Tibial nerve (tissue), 4 donors: ENCODE data around the gene IWS1. TPM values are rescaled to one million over a fixed set of nuclear protein-coding genes. Genes with fewer than 3 reads are reported as not detected.

Source experiments
- DNase-seq, 2 donors: peaks; one replicate each; pipeline ENCODE4 v3.0.0-alpha.2; 2019; ENCODE audit warnings: low spot score in 2 of 2
- H3K27ac ChIP-seq, 4 donors: fragments of 200-600 bp; sonication (generic) in 3 of 4; one replicate each; pipeline ENCODE4 v1.5.1; 2017 to 2019; ENCODE audit warnings: mild to moderate bottlenecking in 1 of 4
- H3K27me3 ChIP-seq, 2 donors: fragments of 200-600 bp; sonication (generic) in 1 of 2; one replicate each; pipeline versions ENCODE4 v1.5.1 to v1.6.0; 2017 to 2019
- H3K36me3 ChIP-seq, 3 donors: fragments of 200-600 bp; sonication (generic); one replicate each; pipeline ENCODE4 v1.5.1; 2018 to 2019
- H3K4me1 ChIP-seq, 4 donors: fragments of 200-600 bp; sonication (generic) in 3 of 4; one replicate each; pipeline ENCODE4 v1.5.1; 2017 to 2019
- H3K4me3 ChIP-seq, 4 donors: fragments of 200-600 bp; sonication (generic) in 3 of 4; one replicate each; pipeline ENCODE4 v1.5.1; 2017 to 2019; ENCODE audit warnings: mild to moderate bottlenecking in 1 of 4, moderate library complexity in 1 of 4
- H3K9me3 ChIP-seq, 4 donors: fragments of 200-600 bp; sonication (generic) in 3 of 4; one replicate each; pipeline ENCODE4 v1.5.1; 2017 to 2019
- EP300 ChIP-seq, 2 donors: sonication (generic); formaldehyde crosslinking; IDR thresholded peaks; one replicate each; pipeline ENCODE4 v1.6.1; 2017; ENCODE audit warnings: antibody characterized with exemption in 2 of 2, mild to moderate bottlenecking in 1 of 2
- POLR2A ChIP-seq, 2 donors: fragments of 450-650 bp; IDR thresholded peaks; one replicate each; pipeline ENCODE4 v1.6.1; 2017; ENCODE audit warnings: antibody characterized with exemption in 2 of 2, mild to moderate bottlenecking in 2 of 2, moderate library complexity in 2 of 2
- WGBS, 2 donors: methylation state at CpG; one replicate each; pipeline ENCODE4 v1.1.5; 2018; 5-methylcytosine and 5-hydroxymethylcytosine counted together
- total RNA-seq, 4 donors: library from RNA; depleted of rRNA; stranded (reverse); fragments of >200 nt; gene quantifications; one replicate each; pipeline ENCODE4 v1.1.0, GENCODE V29; 2016
- TF ChIP-seq, protein P1 (sequence below), 5 experiments: fragments of 200-600 bp in 3 of 5; fragments of 450-650 bp in 2 of 5; sonication (generic) in 3 of 5; IDR thresholded peaks; one replicate each; pipeline ENCODE4 v1.5.1; 2016 to 2019; ENCODE audit warnings: antibody characterized with exemption in 5 of 5, mild to moderate bottlenecking in 3 of 5, moderate library complexity in 2 of 5

The IWS1 gene
- total RNA-seq, 4 donors from 2014 or later, result 28.4 to 42.6 (median 39.6) TPM

DNA sequence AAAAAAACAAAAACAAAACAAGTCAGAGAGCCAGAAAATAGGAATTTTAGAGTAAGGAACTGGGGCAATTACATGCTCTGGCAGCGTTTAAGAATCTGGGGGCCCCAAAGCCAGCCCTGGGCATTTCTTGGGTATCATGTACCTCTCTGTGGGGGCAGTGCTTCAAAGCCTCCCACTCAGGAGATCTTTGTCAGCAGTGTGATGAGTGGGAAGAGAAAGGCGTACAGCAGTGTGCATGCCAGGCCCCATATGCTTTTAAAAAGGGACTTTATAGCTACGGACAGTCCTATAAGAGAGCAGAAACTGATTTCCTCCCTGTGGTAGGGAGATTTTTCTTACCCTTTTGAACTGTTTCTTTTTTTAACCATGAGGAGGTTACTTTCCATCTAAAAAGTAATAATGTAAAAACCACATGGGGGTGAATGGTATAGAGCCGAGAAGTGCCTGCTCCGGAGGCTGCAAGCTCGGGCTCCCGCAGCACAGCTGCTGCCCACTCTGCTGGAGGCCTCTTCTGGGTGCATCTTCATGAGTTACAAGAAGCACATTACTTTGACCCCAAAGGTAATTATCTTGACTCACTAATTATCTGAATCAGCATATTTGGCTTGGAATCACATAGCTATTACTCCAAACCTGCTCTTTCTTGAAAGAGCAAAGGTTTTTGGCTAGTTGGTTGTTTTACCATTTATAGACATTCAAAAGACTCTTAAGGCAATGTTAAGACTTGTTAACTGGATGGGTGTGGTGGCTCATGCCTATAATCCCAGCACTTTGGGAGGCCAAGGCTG lies 61.6 kb downstream of the IWS1 start:
- TF ChIP-seq EP300 (IDR thresholded peaks at IDR 0.05), result no peak
- TF ChIP-seq, protein P1, sequence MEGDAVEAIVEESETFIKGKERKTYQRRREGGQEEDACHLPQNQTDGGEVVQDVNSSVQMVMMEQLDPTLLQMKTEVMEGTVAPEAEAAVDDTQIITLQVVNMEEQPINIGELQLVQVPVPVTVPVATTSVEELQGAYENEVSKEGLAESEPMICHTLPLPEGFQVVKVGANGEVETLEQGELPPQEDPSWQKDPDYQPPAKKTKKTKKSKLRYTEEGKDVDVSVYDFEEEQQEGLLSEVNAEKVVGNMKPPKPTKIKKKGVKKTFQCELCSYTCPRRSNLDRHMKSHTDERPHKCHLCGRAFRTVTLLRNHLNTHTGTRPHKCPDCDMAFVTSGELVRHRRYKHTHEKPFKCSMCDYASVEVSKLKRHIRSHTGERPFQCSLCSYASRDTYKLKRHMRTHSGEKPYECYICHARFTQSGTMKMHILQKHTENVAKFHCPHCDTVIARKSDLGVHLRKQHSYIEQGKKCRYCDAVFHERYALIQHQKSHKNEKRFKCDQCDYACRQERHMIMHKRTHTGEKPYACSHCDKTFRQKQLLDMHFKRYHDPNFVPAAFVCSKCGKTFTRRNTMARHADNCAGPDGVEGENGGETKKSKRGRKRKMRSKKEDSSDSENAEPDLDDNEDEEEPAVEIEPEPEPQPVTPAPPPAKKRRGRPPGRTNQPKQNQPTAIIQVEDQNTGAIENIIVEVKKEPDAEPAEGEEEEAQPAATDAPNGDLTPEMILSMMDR (IDR thresholded peaks at IDR 0.05), result no peak
- no peak for TF ChIP-seq POLR2A (IDR thresholded peaks at IDR 0.05)
- Histone ChIP-seq H3K9me3 (no peaks in the 10 kb centered on the region), H3K4me1 (no peaks in the 10 kb centered on the region), H3K27ac (no peak overlapping the region), H3K4me3 (no peak overlapping the region), H3K27me3 (no peaks in the 10 kb centered on the region), H3K36me3 (peaks cover 0 to 34% (median 6%) of the 10 kb centered on the region in 3 donors)
- 84 to 87% methylated on average over 7 of the region's 7 CpGs for WGBS, 2 donors
- DNase-seq, result no peak

DNA sequence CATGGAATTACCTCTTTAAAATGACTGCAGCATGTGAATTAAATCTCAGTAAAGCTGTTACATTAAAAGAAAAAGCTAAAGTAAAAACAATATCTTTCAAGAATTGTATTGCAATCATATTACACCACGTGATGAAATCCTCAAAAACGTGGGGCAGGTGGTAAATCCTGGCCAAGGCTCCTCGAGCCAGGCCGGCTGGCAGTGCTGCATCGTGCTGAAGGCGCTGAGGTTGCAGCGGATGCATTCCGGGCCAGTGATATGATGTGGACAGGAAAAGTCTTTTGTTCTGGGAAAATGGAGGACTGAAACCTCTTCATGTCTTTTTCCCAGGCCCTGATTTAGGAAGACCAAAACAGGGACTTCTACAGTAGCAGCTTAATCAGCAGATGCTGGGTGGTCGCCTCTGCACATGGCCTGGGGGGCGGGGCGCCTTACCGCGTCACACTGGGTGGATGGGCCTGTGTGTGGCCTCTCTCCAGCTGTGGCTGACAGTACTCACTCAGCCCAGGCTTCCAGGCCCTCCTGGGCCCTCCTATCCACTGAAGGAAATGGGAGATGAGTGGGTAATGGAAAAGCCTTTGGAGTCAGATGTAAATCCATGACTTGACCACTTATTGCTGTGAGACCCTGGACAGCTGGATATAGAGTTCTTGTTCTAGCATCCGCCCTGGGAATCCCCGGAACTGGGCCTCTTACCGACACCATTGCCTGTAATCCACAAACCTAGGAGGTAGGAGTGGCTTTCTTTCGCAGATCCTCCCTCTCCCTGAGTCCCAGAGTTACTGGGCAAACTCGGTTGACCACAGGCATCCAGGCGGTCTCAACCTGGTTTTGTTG lies 62.9 kb downstream of the IWS1 start:
- WGBS, 2 donors, result 66 to 69% methylated on average over 19 of the region's 19 CpGs
- DNase-seq, result no peak
- Histone ChIP-seq H3K9me3 (no peaks in the 10 kb centered on the region), H3K4me1 (no peaks in the 10 kb centered on the region), H3K4me3 (no peak overlapping the region), H3K27me3 (no peaks in the 10 kb centered on the region), H3K27ac (no peak overlapping the region), H3K36me3 (peaks cover 0 to 21% (median 6%) of the 10 kb centered on the region in 3 donors)
- TF ChIP-seq EP300 (IDR thresholded peaks at IDR 0.05) (no peak), POLR2A (IDR thresholded peaks at IDR 0.05) (no peak)
- TF ChIP-seq, protein P1 (IDR thresholded peaks at IDR 0.05), result no peak

DNA sequence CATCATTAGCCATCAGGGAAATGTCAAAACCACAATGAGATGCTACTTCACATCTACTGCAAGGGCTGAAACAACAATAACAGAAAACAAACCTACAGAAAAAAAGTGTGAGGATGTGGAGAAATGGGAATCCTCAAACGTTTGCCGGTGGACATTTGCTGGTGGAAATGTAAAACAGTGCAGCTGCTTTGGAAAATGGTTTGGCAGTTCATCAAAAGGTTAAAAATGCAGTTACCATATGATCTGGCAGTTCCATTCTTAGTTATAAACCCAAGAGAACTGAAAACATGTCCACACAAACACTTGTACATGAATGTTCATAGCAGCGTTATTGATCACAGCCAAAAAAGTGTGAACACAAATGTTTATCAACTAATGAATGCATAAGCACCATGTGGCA lies 63.8 kb downstream of the IWS1 start:
- H3K27me3 ChIP-seq, result no peaks in the 10 kb centered on the region
- TF ChIP-seq, protein P1 (IDR thresholded peaks at IDR 0.05), result no peak
- TF ChIP-seq POLR2A (IDR thresholded peaks at IDR 0.05) (no peak), EP300 (IDR thresholded peaks at IDR 0.05) (no peak)
- no peak for DNase-seq
- H3K4me3 ChIP-seq, result no peak overlapping the region
- no peaks in the 10 kb centered on the region for H3K9me3 ChIP-seq
- no peaks in the 10 kb centered on the region for H3K4me1 ChIP-seq
- peaks cover 0 to 12% (median 0%) of the 10 kb centered on the region in 3 donors for H3K36me3 ChIP-seq
- 52 to 55% methylated on average over 3 of the region's 3 CpGs for WGBS, 2 donors
- no peak overlapping the region for H3K27ac ChIP-seq

DNA sequence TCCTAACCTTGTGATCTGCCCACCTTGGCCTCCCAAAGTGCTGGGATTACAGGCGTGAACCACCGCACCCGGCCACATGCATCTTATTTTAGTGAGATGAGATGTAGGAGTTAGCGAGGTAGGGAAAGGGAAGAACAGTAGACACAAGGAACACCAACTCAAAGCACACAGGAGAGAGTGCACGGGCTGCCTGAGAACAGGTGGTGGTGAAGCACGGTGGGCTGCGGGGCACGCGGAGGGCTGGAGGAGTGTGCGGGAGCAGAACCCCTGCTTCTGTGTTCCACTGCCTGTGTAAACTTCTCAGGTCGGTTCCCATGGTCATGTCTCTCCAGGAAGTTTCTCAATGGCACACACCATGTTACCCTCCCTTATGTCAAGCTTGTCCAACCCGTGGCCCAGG lies 69.3 kb downstream of the IWS1 start:
- no peaks in the 10 kb centered on the region for H3K27me3 ChIP-seq
- WGBS, 2 donors, result 96% methylated on average over 12 of the region's 12 CpGs
- no peak overlapping the region for H3K27ac ChIP-seq
- DNase-seq, result no peak
- H3K36me3 ChIP-seq, result peaks cover 0 to 9% (median 0%) of the 10 kb centered on the region in 3 donors
- TF ChIP-seq POLR2A (IDR thresholded peaks at IDR 0.05) (no peak), EP300 (IDR thresholded peaks at IDR 0.05) (no peak)
- TF ChIP-seq, protein P1 (IDR thresholded peaks at IDR 0.05), result no peak
- no peak overlapping the region for H3K4me3 ChIP-seq
- no peaks in the 10 kb centered on the region for H3K4me1 ChIP-seq
- no peaks in the 10 kb centered on the region for H3K9me3 ChIP-seq
